Gastrocnemius medialis (tissue), 4 donors: ENCODE data around the gene CMTM1.
A peak's percentile ranks its signal among the peaks of the same experiment; 100 is the strongest.

Source experiments
- CTCF ChIP-seq, 5 experiments: fragments of 450-650 bp in 3 of 5; fragments of 200-600 bp in 2 of 5; sonication (generic) in 2 of 5; IDR thresholded peaks in 4 of 5; conservative IDR thresholded peaks in 1 of 5; 1 replicate in 4 of 5; 2 replicates in 1 of 5; pipeline ENCODE4 v1.5.1; 2016 to 2019; ENCODE audit warnings: antibody characterized with exemption in 5 of 5, mild to moderate bottlenecking in 3 of 5, moderate library complexity in 3 of 5
- POLR2A ChIP-seq, 2 donors: fragments of 450-650 bp; IDR thresholded peaks; one replicate each; pipeline ENCODE4 v1.6.1; 2017; ENCODE audit warnings: antibody characterized with exemption in 2 of 2, mild to moderate bottlenecking in 2 of 2, moderate library complexity in 2 of 2

GRCh38 chr16:66521951-66522771 is 44.1 kb upstream of the CMTM1 start:
- TF ChIP-seq CTCF (IDR thresholded peaks at IDR 0.05 in 4 of 5, conservative IDR thresholded peaks at IDR 0.05 in 1 of 5): no peak
- TF ChIP-seq POLR2A (IDR thresholded peaks at IDR 0.05): peak in 1 of 2 donors; percentile 6
